Medulla oblongata (tissue), 1 donor: ENCODE data around the gene MTCL1.
A peak's percentile ranks its signal among the peaks of the same experiment; 100 is the strongest.

Experiments used
- DNase-seq: peaks from one replicate; pipeline ENCODE4 v3.0.0-alpha.2; 2015; ENCODE audit errors: extremely low spot score

The MTCL1 gene

DNA sequence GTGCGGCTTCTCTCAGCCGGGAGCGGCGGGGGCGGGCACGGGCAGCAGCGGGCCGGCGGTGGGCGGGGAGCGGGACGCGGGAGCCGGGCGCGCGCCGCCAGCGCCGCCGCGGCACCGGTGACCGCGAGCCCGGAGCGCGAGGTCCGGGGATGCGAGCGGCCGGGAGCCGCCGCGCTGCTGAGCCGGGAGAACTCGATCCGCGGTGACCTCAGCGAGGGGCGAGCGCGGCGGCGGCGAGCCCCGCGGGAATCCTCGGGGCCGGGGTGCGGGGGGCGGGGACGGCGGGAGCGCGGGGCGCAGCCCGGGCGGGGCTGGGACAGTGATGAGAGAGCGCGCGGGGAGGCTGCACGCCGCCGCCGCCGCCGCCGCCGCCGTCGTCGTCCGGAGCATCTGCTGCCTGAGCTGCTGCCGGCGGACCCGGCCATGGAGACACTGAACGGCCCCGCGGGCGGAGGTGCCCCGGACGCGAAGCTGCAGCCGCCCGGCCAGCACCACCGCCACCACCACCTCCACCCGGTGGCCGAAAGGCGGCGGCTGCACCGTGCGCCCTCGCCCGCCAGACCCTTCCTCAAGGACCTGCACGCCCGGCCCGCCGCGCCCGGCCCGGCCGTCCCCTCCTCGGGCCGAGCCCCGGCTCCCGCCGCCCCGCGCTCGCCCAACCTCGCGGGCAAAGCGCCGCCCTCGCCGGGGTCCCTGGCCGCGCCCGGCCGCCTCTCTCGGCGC lies at the start of gene MTCL1:
TSS of gene MTCL1 (plus strand) at position 319 of the 723 bp plus-strand sequence. CDS start at position 424, 105 bp downstream.
- DNase-seq, result peak; percentile 32

GRCh38 chr18:8656232-8656631 lies 49.1 kb upstream of the MTCL1 start:
- DNase-seq, result no peak

- DNase-seq, result no peak
Measured at GRCh38 chr18:8657050-8657820, 48.1 kb upstream of the MTCL1 start.

DNA sequence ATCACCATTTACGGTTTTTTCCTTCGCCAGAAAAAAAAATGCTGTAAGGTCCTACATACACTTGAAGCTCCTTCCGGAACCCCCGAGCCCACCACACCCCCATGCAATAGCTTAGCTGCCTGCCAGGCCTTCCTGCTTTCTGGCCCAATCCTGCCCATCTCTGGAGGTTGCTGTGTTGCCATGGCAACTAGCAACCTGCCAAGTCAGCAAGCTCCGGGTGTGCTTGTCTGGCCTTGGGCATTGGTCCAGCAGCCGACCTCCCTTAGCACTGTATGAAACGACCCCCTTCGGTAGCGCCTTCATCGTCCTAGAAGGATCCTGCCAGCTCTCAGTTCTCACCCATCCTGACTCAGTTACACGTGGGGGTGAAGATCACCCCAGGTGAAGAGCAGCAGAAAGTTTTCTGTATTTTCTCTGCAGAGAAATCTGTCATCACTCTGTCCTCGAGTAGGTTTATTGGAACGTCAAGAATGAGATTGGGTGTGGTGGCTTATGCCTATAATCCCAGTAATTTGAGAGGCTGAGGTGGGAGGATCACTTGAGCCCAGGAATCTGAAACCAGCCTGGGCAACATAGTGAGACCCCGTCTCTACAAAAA lies 47.4 kb upstream of the MTCL1 start:
- no peak for DNase-seq

DNA sequence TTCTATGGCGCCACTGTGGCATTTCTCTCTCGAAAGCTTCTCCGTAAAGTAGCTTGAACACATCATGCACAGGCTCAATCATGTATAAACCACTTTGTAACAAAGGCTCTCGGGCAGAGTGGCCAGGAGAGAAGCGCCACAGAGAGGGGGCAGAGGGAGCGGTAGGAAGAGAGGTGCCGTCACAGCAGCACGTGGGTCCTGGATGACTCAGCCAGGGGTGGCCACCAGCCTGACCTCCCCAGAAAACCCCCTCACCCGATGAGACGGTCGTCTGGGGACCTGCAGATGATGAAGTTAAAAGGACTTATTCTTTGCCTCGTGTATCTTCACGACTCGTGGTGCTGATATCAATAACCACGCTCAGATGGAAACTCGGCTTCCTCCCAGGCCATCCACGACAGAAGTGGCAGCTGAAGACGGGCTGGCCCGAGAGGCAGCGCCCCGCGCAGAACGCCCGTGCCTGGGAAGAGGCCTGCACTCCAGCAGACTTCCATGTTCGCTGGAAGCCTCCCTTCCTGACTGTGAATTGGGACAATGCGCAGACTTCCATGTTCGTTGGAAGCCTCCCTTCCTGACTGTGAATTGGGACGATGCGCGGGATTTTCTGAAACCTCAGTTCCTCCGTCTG lies 46.4 kb upstream of the MTCL1 start:
- no peak for DNase-seq

GRCh38 chr18:8659609-8660242 lies 45.6 kb upstream of the MTCL1 start:
- no peak for DNase-seq

DNA sequence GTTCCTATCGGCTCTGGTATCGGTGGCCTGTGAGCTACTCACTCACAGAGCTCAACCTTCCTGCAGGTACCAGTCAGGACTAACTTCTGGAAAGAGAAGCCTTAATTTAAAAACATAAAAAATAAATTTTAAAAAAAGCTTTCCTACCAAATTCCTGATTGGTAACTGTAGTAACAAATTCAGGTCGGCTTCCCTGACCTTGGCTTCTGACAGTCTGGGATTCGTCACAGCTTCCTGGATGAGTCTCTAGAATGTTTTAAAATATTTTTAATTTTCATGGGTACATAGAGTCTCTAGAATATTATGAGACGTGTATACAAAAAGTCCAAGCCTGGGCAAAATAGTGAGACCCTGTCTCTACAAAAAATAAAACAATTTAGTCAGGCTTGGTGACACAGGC lies 45.0 kb upstream of the MTCL1 start:
- no peak for DNase-seq

GRCh38 chr18:8661754-8662559 lies 43.4 kb upstream of the MTCL1 start:
- DNase-seq, result no peak

DNA sequence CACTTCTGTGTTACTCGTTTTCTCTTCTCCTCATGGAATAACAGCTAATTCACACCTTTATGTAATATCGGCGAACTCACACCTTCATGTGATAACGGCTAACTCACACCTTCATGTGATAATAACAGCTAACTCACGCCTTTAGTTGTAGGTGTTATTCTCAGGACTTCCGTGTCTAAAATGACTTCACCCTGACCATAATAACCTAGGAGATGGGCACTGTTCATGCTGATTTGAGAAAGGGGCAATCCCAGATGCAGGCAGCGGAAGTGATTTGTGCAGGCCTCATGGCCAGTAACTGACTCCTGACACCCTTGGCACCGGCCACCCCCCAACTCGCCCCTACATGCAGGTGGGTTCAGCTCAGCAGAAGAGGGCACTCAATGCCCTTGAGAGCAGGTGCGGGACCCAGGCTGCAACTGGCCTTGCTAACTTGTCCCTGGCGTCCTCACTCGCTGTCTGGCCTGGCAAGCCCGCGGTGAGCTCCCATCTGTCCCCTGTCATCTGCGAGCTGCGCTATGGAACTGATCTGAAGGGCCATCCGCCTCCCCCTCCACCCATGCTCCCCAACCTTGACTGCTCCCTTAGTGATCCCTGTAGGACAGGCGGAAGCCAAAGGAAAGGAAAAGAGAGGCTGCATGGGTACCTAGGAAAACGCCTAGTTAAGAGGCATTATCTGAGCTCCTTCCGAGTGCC lies 42.6 kb upstream of the MTCL1 start:
- DNase-seq, result no peak

DNA sequence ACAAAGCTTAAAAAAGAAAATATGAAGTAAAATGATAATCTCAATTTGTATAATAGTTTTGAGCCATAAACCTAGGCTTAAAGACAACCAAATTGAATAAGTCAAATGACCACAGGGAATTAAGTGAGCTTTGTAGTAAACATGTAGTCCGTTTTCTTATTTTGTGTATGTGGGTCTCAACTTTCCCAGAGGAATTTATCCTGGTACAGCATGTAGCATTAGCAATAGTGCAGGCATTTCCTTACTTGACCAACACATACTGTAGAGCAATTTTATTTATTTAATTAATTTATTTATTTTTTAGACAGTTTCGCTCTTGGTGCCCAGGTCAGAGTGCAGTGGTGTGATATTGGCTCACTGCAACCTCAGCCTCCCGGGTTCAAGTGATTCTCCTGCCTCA lies 37.5 kb upstream of the MTCL1 start:
- no peak for DNase-seq

- no peak for DNase-seq
Measured at GRCh38 chr18:8668381-8668780, 37.0 kb upstream of the MTCL1 start.

DNA sequence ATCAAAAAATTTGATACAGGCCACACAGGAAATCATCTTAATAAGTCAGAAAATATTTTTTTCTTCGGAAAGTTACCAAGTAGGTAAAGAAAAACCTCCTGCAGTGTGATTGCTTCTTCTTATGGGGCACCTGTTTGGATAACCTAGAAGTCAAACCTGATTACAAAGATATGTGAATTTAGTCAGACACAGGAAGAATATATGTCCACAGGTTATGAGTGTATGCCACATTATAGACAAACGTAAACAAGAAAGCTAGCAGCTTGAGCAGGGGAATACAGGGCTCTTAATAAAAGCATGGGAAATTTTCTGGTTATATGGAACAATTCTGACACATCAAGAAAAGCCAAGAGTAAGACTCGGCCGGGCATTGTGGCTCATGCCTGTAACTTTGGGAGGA lies 35.8 kb upstream of the MTCL1 start:
- DNase-seq, result no peak

DNA sequence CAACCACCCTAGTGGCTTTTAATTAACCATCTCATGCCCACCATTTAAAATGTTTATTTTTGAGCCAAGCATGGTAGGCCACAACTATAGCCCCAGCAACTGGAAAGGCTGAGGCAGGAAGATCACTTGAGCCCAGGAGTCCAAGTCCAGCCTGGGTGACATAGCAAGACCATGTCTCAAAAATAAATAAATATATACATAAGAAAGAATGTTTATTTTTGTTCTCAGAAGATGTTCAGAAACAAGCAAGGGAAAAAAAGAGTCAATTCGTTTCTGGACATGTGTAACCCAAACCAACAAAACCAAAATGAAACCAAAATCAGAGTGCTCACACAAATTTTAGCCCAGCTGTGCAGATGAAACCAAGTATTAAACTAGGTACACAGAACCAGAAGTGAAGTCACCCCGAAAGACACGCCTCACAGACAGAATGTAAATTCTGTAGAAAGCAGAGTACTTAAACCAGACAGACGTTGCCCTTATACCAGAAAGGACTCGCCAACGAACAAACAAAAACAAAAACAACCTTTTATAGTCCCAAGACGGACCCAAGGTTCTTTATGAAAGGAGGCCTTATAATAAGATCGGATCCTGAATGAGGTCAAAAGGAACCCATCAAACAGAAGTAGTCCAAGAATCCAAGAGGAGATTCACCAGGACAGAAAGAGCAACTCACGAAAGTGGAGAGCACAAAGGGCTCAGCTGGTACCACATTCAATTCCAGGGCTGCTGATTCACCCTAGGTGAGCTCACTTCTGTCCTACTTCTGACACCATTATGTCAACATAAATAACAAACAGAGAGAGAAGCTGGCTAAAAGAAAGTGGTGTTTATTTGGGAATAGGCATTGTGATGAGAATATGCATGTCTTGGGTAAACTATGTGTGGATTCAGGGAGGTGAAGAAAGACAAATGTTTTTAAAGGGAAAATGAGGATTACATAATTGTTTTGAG lies 31.8 kb upstream of the MTCL1 start:
- no peak for DNase-seq

DNA sequence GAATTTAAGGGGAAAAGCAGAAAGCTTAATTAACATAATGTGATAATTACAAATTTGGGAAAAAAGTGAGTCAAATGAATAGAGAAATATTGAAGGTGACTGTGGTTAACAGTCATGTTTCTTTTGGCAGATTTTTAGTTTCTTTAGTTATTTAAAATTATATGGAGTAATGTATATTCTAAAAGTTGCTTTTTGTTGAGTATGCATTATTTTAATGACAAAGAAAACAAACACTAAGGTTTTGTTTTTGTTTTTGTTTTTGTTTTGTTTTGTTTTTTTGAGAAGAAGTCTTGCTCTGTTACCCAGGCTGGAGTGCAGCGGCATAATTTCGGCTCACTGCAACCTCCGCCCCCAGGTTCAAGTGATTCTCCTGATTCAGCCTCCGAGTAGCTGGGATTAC lies 30.3 kb upstream of the MTCL1 start:
- no peak for DNase-seq

GRCh38 chr18:8681196-8681595 lies 24.2 kb upstream of the MTCL1 start:
- DNase-seq, result no peak

DNA sequence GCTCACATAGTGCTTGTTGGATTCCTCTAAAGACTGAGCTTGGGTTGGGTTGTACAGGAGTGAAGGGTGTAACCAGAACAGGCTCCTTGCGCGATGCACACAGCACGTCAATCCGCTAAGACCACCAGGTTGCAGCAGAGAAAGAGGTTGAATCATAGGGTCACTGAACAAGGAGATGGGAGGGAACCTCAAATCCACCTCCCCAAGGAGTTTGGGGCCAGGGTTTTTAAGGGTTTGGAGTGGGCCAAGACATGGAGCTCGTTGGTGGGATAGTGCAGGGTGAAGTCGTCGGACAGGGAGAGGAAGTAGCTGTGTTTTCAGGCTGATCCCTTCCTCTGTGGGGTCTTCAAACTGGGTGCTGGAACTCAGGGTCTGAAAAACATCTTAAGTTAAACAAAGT lies 20.8 kb upstream of the MTCL1 start:
- no peak for DNase-seq

- DNase-seq, result no peak
Measured at GRCh38 chr18:8685141-8685913, 20.0 kb upstream of the MTCL1 start.

- DNase-seq, result no peak
Measured at GRCh38 chr18:8685914-8686216, 19.5 kb upstream of the MTCL1 start.

GRCh38 chr18:8686611-8687010 lies 18.7 kb upstream of the MTCL1 start:
- DNase-seq, result no peak
